ENCODE data around the gene CERKL.

Gene CERKL

GRCh38 chr2:181678861-181679543 lies 22.1 kb upstream of the CERKL start:
- peaks cover 10% of the 10 kb centered on the region for H3K9me3 Mint-ChIP-seq
- no peak for TF ChIP-seq CTCF (IDR thresholded peaks at IDR 0.05; ENCODE audit: unreplicated experiment in 3 of 3)
- peak overlapping the region in 2 of 3 experiments; percentile 22 to 50 for H3K4me3 Mint-ChIP-seq

GRCh38 chr2:181677912-181678586 lies 21.1 kb upstream of the CERKL start:
- H3K27ac Mint-ChIP-seq: no peak overlapping the region
- TF ChIP-seq CTCF (IDR thresholded peaks at IDR 0.05; ENCODE audit: unreplicated experiment in 3 of 3): no peak
- H3K27me3 Mint-ChIP-seq (ENCODE audit: low read depth): peaks cover 90% of the 10 kb centered on the region
- H3K4me1 Mint-ChIP-seq: peaks cover 35% of the 10 kb centered on the region
- peak overlapping the region in 2 of 3 experiments; percentile 9 to 15 for H3K4me3 Mint-ChIP-seq
- peaks cover 10% of the 10 kb centered on the region for H3K9me3 Mint-ChIP-seq
- H3K36me3 Mint-ChIP-seq (ENCODE audit: low read depth): no peaks in the 10 kb centered on the region

More at GRCh38 chr2:181678861-181679543, 22.1 kb upstream of the CERKL start:
- Mint-ChIP-seq H3K27ac (no peak overlapping the region), H3K4me1 (peaks cover 40% of the 10 kb centered on the region), H3K36me3 (ENCODE audit: low read depth) (no peaks in the 10 kb centered on the region), H3K27me3 (ENCODE audit: low read depth) (peaks cover 93% of the 10 kb centered on the region)

GRCh38 chr2:181675254-181675653 lies 18.3 kb upstream of the CERKL start:
- H3K4me1 Mint-ChIP-seq: peaks cover 10% of the 10 kb centered on the region
- no peak overlapping the region for H3K27ac Mint-ChIP-seq
- no peak overlapping the region for H3K4me3 Mint-ChIP-seq
- no peak for TF ChIP-seq CTCF (IDR thresholded peaks at IDR 0.05; ENCODE audit: unreplicated experiment in 3 of 3)
- peaks cover 12% of the 10 kb centered on the region for H3K9me3 Mint-ChIP-seq
- no peaks in the 10 kb centered on the region for H3K36me3 Mint-ChIP-seq (ENCODE audit: low read depth)
- peaks cover 79% of the 10 kb centered on the region for H3K27me3 Mint-ChIP-seq (ENCODE audit: low read depth)

- Mint-ChIP-seq H3K27ac (no peak overlapping the region), H3K4me1 (peaks cover 8% of the 10 kb centered on the region), H3K36me3 (ENCODE audit: low read depth) (no peaks in the 10 kb centered on the region), H3K9me3 (peaks cover 8% of the 10 kb centered on the region), H3K27me3 (ENCODE audit: low read depth) (peaks cover 74% of the 10 kb centered on the region), H3K4me3 (no peak overlapping the region)
- no peak for TF ChIP-seq CTCF (IDR thresholded peaks at IDR 0.05; ENCODE audit: unreplicated experiment in 3 of 3)
Observed at GRCh38 chr2:181674461-181674860, 17.6 kb upstream of the CERKL start.

- TF ChIP-seq CTCF (IDR thresholded peaks at IDR 0.05; ENCODE audit: unreplicated experiment in 3 of 3): no peak
- Mint-ChIP-seq H3K27me3 (ENCODE audit: low read depth) (peaks cover 74% of the 10 kb centered on the region), H3K27ac (no peak overlapping the region), H3K9me3 (peaks cover 7% of the 10 kb centered on the region), H3K36me3 (ENCODE audit: low read depth) (no peaks in the 10 kb centered on the region), H3K4me1 (peaks cover 5% of the 10 kb centered on the region), H3K4me3 (no peak overlapping the region)
Observed at GRCh38 chr2:181673173-181673572, 16.3 kb upstream of the CERKL start.
